SU-DHL-6 (cell line): Measurements from ENCODE around the gene EGFL6.

ENCODE experiments used
- H2AFZ ChIP-seq: fragments of 200-600 bp; sonication (generic); 2 replicates; pipeline ENCODE4 v1.6.1; 2014; ENCODE audit warnings: low read depth, mild to moderate bottlenecking, moderate library complexity, mixed read lengths, antibody characterized with exemption, low read length; ENCODE audit not compliant: severe bottlenecking
- H3F3A ChIP-seq: fragments of 200-600 bp; shearing (Covaris generic); 2 replicates; pipeline ENCODE4 v1.6.0; 2016; ENCODE audit warnings: antibody characterized with exemption, mild to moderate bottlenecking; ENCODE audit not compliant: insufficient read depth
- H3K27ac ChIP-seq: fragments of 200-600 bp; sonication (generic); 2 replicates; pipeline ENCODE4 v1.5.1; 2016; ENCODE audit warnings: low read depth, mild to moderate bottlenecking, low read length, moderate library complexity, mixed read lengths
- H3K27me3 ChIP-seq: fragments of 200-600 bp; sonication (generic), shearing (Covaris generic); 2 replicates; pipeline ENCODE4 v1.6.0; 2014; ENCODE audit warnings: mild to moderate bottlenecking, low read length
- H3K36me3 ChIP-seq: fragments of 200-600 bp; sonication (generic); 2 replicates; pipeline ENCODE4 v1.6.1; 2014; ENCODE audit warnings: mild to moderate bottlenecking, low read length, mixed read lengths
- H3K4me2 ChIP-seq: fragments of 300-600, 200-600 bp; shearing (Covaris generic), sonication (generic); 2 replicates; pipeline ENCODE4 v1.6.0; 2014; ENCODE audit warnings: low read length, low read depth, mild to moderate bottlenecking; ENCODE audit not compliant: poor library complexity, severe bottlenecking
- H3K4me3 ChIP-seq: fragments of 200-600 bp; sonication (generic); 2 replicates; pipeline ENCODE4 v1.5.1; 2014; ENCODE audit warnings: antibody characterized with exemption, low read length, mild to moderate bottlenecking, mixed read lengths; ENCODE audit not compliant: insufficient read depth, poor library complexity, severe bottlenecking
- H3K79me2 ChIP-seq: fragments of 200-600 bp; sonication (generic); 2 replicates; pipeline ENCODE4 v1.6.1; 2014; ENCODE audit warnings: mild to moderate bottlenecking, low read length, moderate library complexity; ENCODE audit not compliant: insufficient read depth
- H3K9ac ChIP-seq: fragments of 200-600 bp; sonication (generic); 2 replicates; pipeline ENCODE4 v1.7.0; 2014; ENCODE audit warnings: mild to moderate bottlenecking, low read length
- H3K9me2 ChIP-seq: fragments of 200-600 bp; sonication (generic); replicated peaks from 2 replicates; pipeline ENCODE4 v1.6.1; 2014; ENCODE audit warnings: low read length; ENCODE audit not compliant: insufficient read depth
- H3K9me3 ChIP-seq: fragments of 200-600 bp; sonication (generic); 2 replicates; pipeline ENCODE4 v1.6.1; 2014; ENCODE audit warnings: low read length, mixed read lengths; ENCODE audit not compliant: insufficient read depth
- H4K20me1 ChIP-seq: fragments of 200-600 bp; sonication (generic); 2 replicates; pipeline ENCODE4 v1.6.1; 2014; ENCODE audit warnings: low read depth, mild to moderate bottlenecking, antibody characterized with exemption, low read length, moderate library complexity, mixed read lengths
- CTCF ChIP-seq: fragments of 200-600 bp; sonication (generic); IDR thresholded peaks from one replicate; pipeline ENCODE4 v1.5.1; 2017; ENCODE audit warnings: antibody characterized with exemption, mild to moderate bottlenecking, low read length, moderate library complexity; ENCODE audit not compliant: insufficient read depth, poor library complexity, severe bottlenecking
- EZH2phosphoT487 ChIP-seq: fragments of 200-600 bp; sonication (generic), shearing (Covaris generic); conservative IDR thresholded peaks from 2 replicates; pipeline ENCODE4 v1.6.1; 2018; ENCODE audit warnings: mild to moderate bottlenecking, antibody characterized with exemption, low read length, moderate library complexity, mixed read lengths

The EGFL6 gene

GRCh38 chrX:13551610-13552009 is 17.8 kb upstream of the EGFL6 start:
- no peak overlapping the region for H3K4me2 ChIP-seq
- no peaks in the 10 kb centered on the region for H3F3A ChIP-seq
- TF ChIP-seq EZH2phosphoT487 (no peak), CTCF (no peak)
- H3K4me3 ChIP-seq = no peak overlapping the region
- no peaks in the 10 kb centered on the region for H3K9me3 ChIP-seq
- no peaks in the 10 kb centered on the region for H3K36me3 ChIP-seq
- no peak overlapping the region for H2AFZ ChIP-seq
- no peaks in the 10 kb centered on the region for H3K27me3 ChIP-seq
- H3K79me2 ChIP-seq = no peaks in the 10 kb centered on the region
- H3K9ac ChIP-seq = no peak overlapping the region
- H3K9me2 ChIP-seq = no peaks in the 10 kb centered on the region
- no peak overlapping the region for H3K27ac ChIP-seq
- H4K20me1 ChIP-seq = no peaks in the 10 kb centered on the region

GRCh38 chrX:13552892-13553291 is 16.5 kb upstream of the EGFL6 start:
- TF ChIP-seq CTCF = no peak
- TF ChIP-seq EZH2phosphoT487 = no peak
- H3K9ac ChIP-seq = no peak overlapping the region

GRCh38 chrX:13565511-13565910 is 3.9 kb upstream of the EGFL6 start:
- TF ChIP-seq EZH2phosphoT487 (no peak), CTCF (no peak)
- H3K4me2 ChIP-seq = no peak overlapping the region
- no peaks in the 10 kb centered on the region for H3K79me2 ChIP-seq
- H2AFZ ChIP-seq = no peak overlapping the region
- no peak overlapping the region for H3K4me3 ChIP-seq
- no peak overlapping the region for H3K9ac ChIP-seq
- H3K27me3 ChIP-seq = no peaks in the 10 kb centered on the region
- H3K9me2 ChIP-seq = no peaks in the 10 kb centered on the region
- no peaks in the 10 kb centered on the region for H3F3A ChIP-seq
- H4K20me1 ChIP-seq = no peaks in the 10 kb centered on the region
- no peaks in the 10 kb centered on the region for H3K9me3 ChIP-seq
- no peak overlapping the region for H3K27ac ChIP-seq
- H3K36me3 ChIP-seq = no peaks in the 10 kb centered on the region

More at GRCh38 chrX:13552892-13553291, 16.5 kb upstream of the EGFL6 start:
- no peaks in the 10 kb centered on the region for H3F3A ChIP-seq
- H2AFZ ChIP-seq = no peak overlapping the region
- H3K4me2 ChIP-seq = no peak overlapping the region
- no peaks in the 10 kb centered on the region for H3K9me2 ChIP-seq
- H3K79me2 ChIP-seq = no peaks in the 10 kb centered on the region
- no peaks in the 10 kb centered on the region for H3K27me3 ChIP-seq
- no peaks in the 10 kb centered on the region for H3K9me3 ChIP-seq
- H3K4me3 ChIP-seq = no peak overlapping the region
- no peaks in the 10 kb centered on the region for H3K36me3 ChIP-seq
- no peak overlapping the region for H3K27ac ChIP-seq
- H4K20me1 ChIP-seq = no peaks in the 10 kb centered on the region

- Histone ChIP-seq H3K79me2 (no peaks in the 10 kb centered on the region), H3K27me3 (no peaks in the 10 kb centered on the region), H3K27ac (no peak overlapping the region), H3F3A (no peaks in the 10 kb centered on the region), H3K4me3 (no peak overlapping the region), H3K9ac (no peak overlapping the region), H3K9me3 (no peaks in the 10 kb centered on the region), H2AFZ (no peak overlapping the region), H3K4me2 (no peak overlapping the region), H3K9me2 (no peaks in the 10 kb centered on the region), H3K36me3 (no peaks in the 10 kb centered on the region), H4K20me1 (no peaks in the 10 kb centered on the region)
- TF ChIP-seq EZH2phosphoT487 (no peak), CTCF (no peak)
Observed at GRCh38 chrX:13570261-13570605, 832 bp downstream of the EGFL6 start.
